HEK293 (cell line): ENCODE results near the gene FGD4.

Experiments used
- CTCF ChIA-PET: fragments of 350-600 bp; formaldehyde crosslinking; extraction: SDS; loops from one replicate; lab custom pipeline; 2021; ENCODE audit warnings: antibody characterized with exemption; lab: Yijun Ruan, JAX
- POLR2A ChIA-PET: fragments of 300-600 bp; formaldehyde crosslinking; extraction: SDS; loops from one replicate; lab custom pipeline; 2020; ENCODE audit warnings: antibody characterized with exemption, inconsistent platforms; lab: Yijun Ruan, JAX
- H3K27ac ChIP-seq: fragments of 200-500 bp; sonication (Bioruptor generic); 2 replicates; pipeline ENCODE4 v1.5.1; 2014; ENCODE audit warnings: low read depth, low read length, control low read depth, inconsistent platforms; ENCODE audit errors: extremely low read depth
- H3K36me3 ChIP-seq, 2 experiments: fragments of 200-500 bp in 1 of 2; sonication (Bioruptor generic) in 1 of 2; 1 replicate in 1 of 2; 2 replicates in 1 of 2; pipeline ENCODE4 v1.5.1; 2014 to 2017; ENCODE audit warnings: inconsistent platforms in 2 of 2, low read length in 2 of 2; ENCODE audit not compliant: control insufficient read depth in 2 of 2, insufficient read depth in 1 of 2
- H3K4me1 ChIP-seq: fragments of 200-500 bp; sonication (Bioruptor generic); 2 replicates; pipeline ENCODE4 v1.5.1; 2014; ENCODE audit warnings: mild to moderate bottlenecking, low read length, inconsistent platforms; ENCODE audit not compliant: control insufficient read depth, insufficient read depth
- H3K4me3 ChIP-seq: 2 replicates; pipeline ENCODE4 v1.5.1; 2011; ENCODE audit warnings: low read depth, mild to moderate bottlenecking, control low read depth, low read length, moderate library complexity
- H3K9me3 ChIP-seq: fragments of 200-500 bp; sonication (Bioruptor generic); 2 replicates; pipeline ENCODE4 v1.5.1; 2014; ENCODE audit warnings: low read depth, low read length, inconsistent platforms; ENCODE audit not compliant: control insufficient read depth, insufficient read depth
- KLF10 ChIP-seq: fragments of 450-650 bp; IDR thresholded peaks from 2 replicates; pipeline ENCODE4 v1.5.1; 2018; ENCODE audit warnings: missing biosample characterization, mild to moderate bottlenecking, missing genetic modification characterization
- KLF9 ChIP-seq: fragments of 450-650 bp; formaldehyde crosslinking; IDR thresholded peaks from 2 replicates; pipeline ENCODE4 v1.5.1; 2016; ENCODE audit warnings: missing biosample characterization, missing genetic modification characterization, low read depth
- PRDM4 ChIP-seq: fragments of 450-650 bp; formaldehyde crosslinking; IDR thresholded peaks from 2 replicates; pipeline ENCODE4 v1.5.1; 2017; ENCODE audit warnings: missing biosample characterization, missing genetic modification characterization
- SCRT1 ChIP-seq: fragments of 450-650 bp; formaldehyde crosslinking; IDR thresholded peaks from 2 replicates; pipeline ENCODE4 v1.5.1; 2016; ENCODE audit warnings: missing biosample characterization, missing genetic modification characterization, borderline replicate concordance
- TRIM28 ChIP-seq: IDR thresholded peaks from 2 replicates; pipeline ENCODE4 v1.6.1; 2011; ENCODE audit warnings: low read length, control low read depth, borderline replicate concordance
- TSHZ1 ChIP-seq: fragments of 450-650 bp; formaldehyde crosslinking; IDR thresholded peaks from 2 replicates; pipeline ENCODE4 v1.5.1; 2016; ENCODE audit warnings: missing biosample characterization, missing genetic modification characterization, borderline replicate concordance
- ZBTB11 ChIP-seq: fragments of 450-650 bp; formaldehyde crosslinking; conservative IDR thresholded peaks from 2 replicates; pipeline ENCODE4 v1.5.1; 2016; ENCODE audit warnings: low read depth, missing biosample characterization, missing genetic modification characterization
- ZNF146 ChIP-seq: fragments of 450-650 bp; formaldehyde crosslinking; IDR thresholded peaks from 2 replicates; pipeline ENCODE4 v1.5.1; 2016; ENCODE audit warnings: missing biosample characterization, missing genetic modification characterization
- ZNF184 ChIP-seq: fragments of 450-650 bp; IDR thresholded peaks from 2 replicates; pipeline ENCODE4 v1.5.1; 2018; ENCODE audit warnings: missing biosample characterization, mild to moderate bottlenecking, missing genetic modification characterization
- ZNF335 ChIP-seq: fragments of 450-650 bp; formaldehyde crosslinking; conservative IDR thresholded peaks from 2 replicates; pipeline ENCODE4 v1.5.1; 2016; ENCODE audit warnings: missing biosample characterization, missing genetic modification characterization
- ZNF37A ChIP-seq: fragments of 450-650 bp; IDR thresholded peaks from 2 replicates; pipeline ENCODE4 v1.5.1; 2018; ENCODE audit warnings: missing biosample characterization, missing genetic modification characterization
- ZNF423 ChIP-seq: fragments of 450-650 bp; formaldehyde crosslinking; IDR thresholded peaks from 2 replicates; pipeline ENCODE4 v1.5.1; 2016; ENCODE audit warnings: missing biosample characterization, missing genetic modification characterization
- ZNF521 ChIP-seq: fragments of 450-650 bp; formaldehyde crosslinking; IDR thresholded peaks from 2 replicates; pipeline ENCODE4 v1.5.1; 2017; ENCODE audit warnings: missing biosample characterization, mild to moderate bottlenecking, missing genetic modification characterization
- ZNF544 ChIP-seq: fragments of 450-650 bp; formaldehyde crosslinking; IDR thresholded peaks from 2 replicates; pipeline ENCODE4 v1.5.0; 2017; ENCODE audit warnings: missing biosample characterization, missing genetic modification characterization
- ZNF677 ChIP-seq: fragments of 450-650 bp; IDR thresholded peaks from 2 replicates; pipeline ENCODE4 v1.5.0; 2018; ENCODE audit warnings: missing biosample characterization, mild to moderate bottlenecking, missing genetic modification characterization, moderate library complexity
- ZNF704 ChIP-seq: fragments of 450-650 bp; formaldehyde crosslinking; IDR thresholded peaks from 2 replicates; pipeline ENCODE4 v1.5.1; 2016; ENCODE audit warnings: missing biosample characterization, missing genetic modification characterization
- ZNF785 ChIP-seq: fragments of 450-650 bp; formaldehyde crosslinking; IDR thresholded peaks from 2 replicates; pipeline ENCODE4 v1.5.1; 2016; ENCODE audit warnings: missing biosample characterization, missing genetic modification characterization
- ZNF791 ChIP-seq: fragments of 450-650 bp; formaldehyde crosslinking; IDR thresholded peaks from 2 replicates; pipeline ENCODE4 v1.5.1; 2016; ENCODE audit warnings: missing biosample characterization, missing genetic modification characterization
- ZSCAN18 ChIP-seq: fragments of 450-650 bp; formaldehyde crosslinking; IDR thresholded peaks from 2 replicates; pipeline ENCODE4 v1.5.1; 2016; ENCODE audit warnings: missing biosample characterization, missing genetic modification characterization

Gene FGD4

GRCh38 chr12:32478166-32478565, 78.8 kb downstream of the FGD4 start:
- ChIA-PET CTCF (interaction anchor here (1.0 kb wide), 1 partner anchor 180 kb away, joined by 3 read pairs; no protein-coding TSS in a partner anchor), POLR2A (no interaction called here)
- H3K4me3 ChIP-seq, result no peak overlapping the region
- no peak overlapping the region for H3K27ac ChIP-seq
- no peak for TF ChIP-seq PRDM4 (tag by site-specific recombination)
- TF ChIP-seq ZNF704, result no peak
- no peak for TF ChIP-seq TRIM28
- TF ChIP-seq ZNF146 (tag by site-specific recombination), result no peak
- TF ChIP-seq ZNF677 (tag by site-specific recombination), result no peak
- no peak for TF ChIP-seq ZNF335 (tag by site-specific recombination)
- no peak for TF ChIP-seq ZNF785 (tag by site-specific recombination)
- no peak for TF ChIP-seq ZSCAN18 (tag by site-specific recombination)
- TF ChIP-seq ZNF37A, result no peak
- TF ChIP-seq ZBTB11, result no peak
- TF ChIP-seq ZNF521 (tag by site-specific recombination), result no peak
- TF ChIP-seq ZNF184, result no peak
- no peak for TF ChIP-seq KLF10
- no peaks in the 10 kb centered on the region for H3K36me3 ChIP-seq
- H3K4me1 ChIP-seq, result no peaks in the 10 kb centered on the region
- H3K9me3 ChIP-seq, result no peaks in the 10 kb centered on the region

DNA sequence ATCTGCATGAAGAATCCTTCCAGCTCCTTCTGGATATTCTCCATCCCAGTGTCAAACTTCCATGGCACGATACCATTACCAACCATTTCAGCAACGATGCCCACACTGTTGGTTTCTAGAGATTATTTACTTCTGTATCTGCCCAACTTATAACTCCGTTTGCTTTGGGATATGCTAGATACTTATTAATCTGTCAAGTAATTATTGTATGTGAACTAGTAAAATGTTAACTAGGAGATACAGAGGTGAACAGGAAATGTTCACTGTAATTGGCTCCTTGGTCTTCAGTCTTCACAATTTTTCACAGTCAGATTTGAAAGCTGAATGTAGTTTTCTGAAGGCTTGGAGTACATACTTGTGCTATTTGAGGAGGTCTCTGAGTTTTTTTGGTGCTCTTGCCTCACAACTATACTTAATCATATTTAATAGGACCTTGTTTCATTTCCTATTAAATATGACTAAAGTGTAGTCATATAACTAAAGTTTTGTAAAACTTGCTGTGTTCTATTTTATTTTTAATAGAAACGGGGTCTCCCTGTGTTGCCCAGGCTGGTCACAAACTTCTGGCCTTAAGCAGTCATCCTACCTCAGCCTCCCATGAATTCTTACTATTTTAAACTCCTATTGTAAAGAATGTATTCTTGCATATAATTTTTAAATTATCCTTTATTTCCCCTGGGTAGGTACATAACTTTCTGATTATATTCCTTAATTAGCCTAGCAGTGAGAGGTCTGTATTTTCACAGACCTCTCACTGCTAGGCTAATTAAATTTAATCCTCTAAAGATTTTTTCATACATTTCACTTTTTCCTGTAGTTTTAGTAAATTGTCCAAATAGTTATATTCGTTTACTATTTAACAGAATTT, 79.7 kb downstream of the FGD4 start:
- POLR2A ChIA-PET, result no interaction called here
- CTCF ChIA-PET, result no interaction called here
- Histone ChIP-seq H3K9me3 (no peaks in the 10 kb centered on the region), H3K4me3 (no peak overlapping the region), H3K27ac (no peak overlapping the region), H3K36me3 (no peaks in the 10 kb centered on the region), H3K4me1 (no peaks in the 10 kb centered on the region)
- no peak for TF ChIP-seq KLF9
- no peak for TF ChIP-seq ZNF423
- no peak for TF ChIP-seq ZNF791 (tag by site-specific recombination)
- TF ChIP-seq SCRT1 (tag by site-specific recombination), result no peak
- TF ChIP-seq ZNF677 (tag by site-specific recombination), result no peak
- no peak for TF ChIP-seq ZNF521 (tag by site-specific recombination)
- TF ChIP-seq TSHZ1 (tag by site-specific recombination), result no peak
- TF ChIP-seq ZNF544 (tag by site-specific recombination), result no peak
